NCI-H446 treated with DMSO at 0.1 percent for 48 hours (cell line): ENCODE data around the gene CA11.

Source experiments
- DNase-seq: peaks from one replicate; lab custom pipeline; 2025; lab: John Stamatoyannopoulos, UW

The CA11 gene

DNA sequence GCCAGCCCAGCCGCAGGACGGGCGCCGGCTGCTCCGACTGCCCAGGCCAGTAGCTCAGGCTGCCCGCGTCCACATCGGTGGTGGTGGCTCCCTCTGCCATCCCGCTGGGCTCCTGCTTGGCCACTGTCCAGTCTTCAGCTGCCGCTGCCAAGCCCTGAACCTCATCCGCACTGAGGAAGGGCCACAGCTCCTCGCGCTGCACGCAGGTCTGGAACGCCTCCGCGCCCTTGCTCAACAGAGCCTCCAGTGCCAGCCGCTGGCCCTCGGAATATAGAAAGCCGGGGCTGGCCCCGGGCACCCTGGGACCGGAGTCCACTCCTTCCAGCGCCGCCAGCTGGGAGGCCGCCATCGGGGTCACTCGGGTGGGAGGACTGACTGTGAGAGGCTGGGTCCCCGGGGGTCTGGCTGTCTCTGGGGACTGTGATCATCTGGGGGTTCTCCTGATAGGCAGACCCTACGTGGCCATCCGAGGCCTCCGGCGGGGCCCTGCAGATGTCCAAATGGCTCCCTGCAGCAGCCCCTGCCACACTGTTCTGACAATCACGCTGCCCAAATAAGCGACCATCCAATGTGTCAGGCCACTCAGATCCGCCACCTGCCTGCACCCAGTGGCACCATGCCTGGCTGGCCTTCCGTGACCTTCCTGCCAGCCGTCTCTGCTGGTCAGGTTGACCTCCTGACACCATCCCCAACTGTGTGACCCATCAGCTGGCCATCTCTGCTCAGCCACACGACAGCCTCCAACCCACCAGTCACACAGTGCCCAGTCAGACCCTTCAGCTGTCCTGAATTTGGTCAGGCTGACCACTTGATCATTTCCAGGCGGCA is 32.7 kb downstream of the CA11 start:
- no peak for DNase-seq

DNA sequence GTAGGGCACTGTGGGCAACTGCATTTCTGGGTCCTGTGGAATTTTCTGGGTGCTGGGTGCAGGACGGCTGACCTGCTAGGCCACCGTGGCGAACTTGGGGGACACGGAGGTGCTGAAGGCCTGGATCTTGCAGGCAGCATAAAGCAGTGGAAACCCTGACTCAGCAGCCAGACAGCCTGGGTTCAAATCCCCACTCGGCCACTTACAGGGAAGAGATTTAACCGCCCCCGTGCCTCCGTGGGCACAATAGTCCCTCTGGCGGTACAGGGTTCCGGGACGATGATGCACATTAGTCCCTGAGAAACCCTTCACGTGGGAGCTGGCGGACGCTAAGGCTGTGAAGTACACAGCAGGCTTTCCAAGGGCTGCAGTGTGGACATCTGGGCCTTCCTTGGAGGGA is 34.1 kb downstream of the CA11 start:
- DNase-seq: no peak

GRCh38 chr19:48609571-48610108 is 36.3 kb downstream of the CA11 start:
- no peak for DNase-seq

DNA sequence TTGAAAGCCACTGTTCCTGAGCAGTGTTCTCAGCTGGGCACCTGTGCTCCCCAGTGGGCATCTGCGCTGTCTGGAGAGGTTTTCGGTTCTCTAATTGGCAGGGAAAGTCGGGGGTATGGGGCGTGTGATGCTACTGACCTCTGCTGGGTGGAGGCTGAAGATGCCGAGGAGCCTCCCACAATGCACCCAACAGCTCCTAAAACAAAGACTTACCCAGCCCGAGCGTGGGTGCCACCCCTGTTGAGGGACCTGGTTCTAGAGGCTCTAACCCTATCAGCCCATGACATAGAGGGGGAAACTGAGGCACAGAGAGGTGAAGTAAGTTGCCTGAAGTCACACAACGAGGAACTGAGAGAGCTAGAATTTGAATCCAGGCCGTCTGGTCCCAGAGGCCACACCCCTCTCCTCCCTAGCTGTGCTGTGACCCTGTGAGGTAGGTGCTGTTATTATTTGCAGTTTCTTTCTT is 37.2 kb downstream of the CA11 start:
- DNase-seq: peak; percentile 35

DNA sequence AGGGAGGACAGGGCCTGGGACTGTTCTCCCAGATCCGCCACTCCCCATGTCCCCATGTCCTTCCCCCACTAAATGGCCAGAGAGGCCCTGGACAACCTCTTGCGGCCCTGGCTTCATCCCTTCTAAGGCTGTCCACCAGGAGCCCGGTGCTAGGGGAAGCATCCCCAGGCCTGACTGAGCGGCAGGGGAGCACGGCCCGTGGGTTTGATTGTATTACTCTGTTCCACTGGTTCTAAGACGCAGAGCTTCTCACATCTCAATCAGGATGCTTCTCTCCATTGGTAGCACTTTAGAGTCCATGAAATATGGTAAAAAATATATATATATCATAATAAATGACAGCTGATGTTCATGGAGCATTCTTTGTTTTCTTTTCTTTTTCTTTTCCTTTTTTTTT is 38.6 kb downstream of the CA11 start:
- no peak for DNase-seq

DNA sequence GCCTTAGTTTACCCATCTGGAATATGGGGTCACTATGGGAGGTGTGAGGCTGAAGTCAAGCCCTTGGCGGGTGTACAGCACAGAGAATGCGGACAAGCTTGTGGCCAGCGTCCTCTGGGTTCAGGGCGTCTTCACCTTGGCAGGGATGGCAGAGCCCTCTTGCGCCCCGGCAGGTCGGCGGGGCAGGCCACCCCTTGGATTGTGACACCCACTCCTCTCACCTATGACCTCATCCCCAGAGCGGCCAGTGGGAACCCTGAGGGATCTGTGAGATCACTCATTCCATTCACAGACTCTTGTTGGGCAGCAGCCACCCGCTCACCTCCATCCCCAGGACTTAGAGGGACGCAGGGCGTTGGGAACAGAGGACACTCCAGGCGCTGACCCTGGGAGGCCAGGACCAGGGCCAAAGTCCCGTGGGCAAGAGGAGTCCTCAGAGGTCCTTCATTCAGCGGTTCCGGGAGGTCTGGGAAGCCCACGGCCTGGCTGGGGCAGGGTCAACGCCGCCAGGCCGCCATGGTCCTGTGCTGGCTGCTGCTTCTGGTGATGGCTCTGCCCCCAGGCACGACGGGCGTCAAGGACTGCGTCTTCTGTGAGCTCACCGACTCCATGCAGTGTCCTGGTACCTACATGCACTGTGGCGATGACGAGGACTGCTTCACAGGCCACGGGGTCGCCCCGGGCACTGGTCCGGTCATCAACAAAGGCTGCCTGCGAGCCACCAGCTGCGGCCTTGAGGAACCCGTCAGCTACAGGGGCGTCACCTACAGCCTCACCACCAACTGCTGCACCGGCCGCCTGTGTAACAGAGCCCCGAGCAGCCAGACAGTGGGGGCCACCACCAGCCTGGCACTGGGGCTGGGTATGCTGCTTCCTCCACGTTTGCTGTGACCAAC is 39.3 kb downstream of the CA11 start, which contains the start of gene SPACA4:
Gene SPACA4 (plus strand): TSS at position 280 of the 896 bp plus-strand sequence. CDS start 237 bp downstream, at position 517.
- no peak for DNase-seq

DNA sequence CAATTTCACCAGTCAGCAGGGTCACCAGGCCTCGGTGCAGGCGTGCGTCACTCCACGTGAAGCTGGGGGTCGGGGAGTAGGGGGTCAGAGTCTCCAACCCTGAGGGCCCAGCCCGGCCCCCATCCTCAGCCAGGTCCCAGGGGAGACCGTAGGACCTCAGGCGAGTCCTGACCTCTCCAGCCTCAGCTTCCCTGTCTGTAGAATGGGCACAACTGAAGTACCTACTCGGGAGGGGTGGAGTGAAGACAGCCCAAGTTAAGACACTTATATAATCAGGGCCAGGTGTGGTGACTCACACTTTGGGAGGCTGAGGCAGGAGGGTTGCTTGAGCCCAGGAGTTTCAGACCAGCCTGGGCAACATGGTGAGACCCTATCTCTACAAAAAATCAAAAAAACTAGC is 42.1 kb downstream of the CA11 start:
- DNase-seq: no peak

GRCh38 chr19:48603449-48603848 is 42.5 kb downstream of the CA11 start:
- DNase-seq: no peak

DNA sequence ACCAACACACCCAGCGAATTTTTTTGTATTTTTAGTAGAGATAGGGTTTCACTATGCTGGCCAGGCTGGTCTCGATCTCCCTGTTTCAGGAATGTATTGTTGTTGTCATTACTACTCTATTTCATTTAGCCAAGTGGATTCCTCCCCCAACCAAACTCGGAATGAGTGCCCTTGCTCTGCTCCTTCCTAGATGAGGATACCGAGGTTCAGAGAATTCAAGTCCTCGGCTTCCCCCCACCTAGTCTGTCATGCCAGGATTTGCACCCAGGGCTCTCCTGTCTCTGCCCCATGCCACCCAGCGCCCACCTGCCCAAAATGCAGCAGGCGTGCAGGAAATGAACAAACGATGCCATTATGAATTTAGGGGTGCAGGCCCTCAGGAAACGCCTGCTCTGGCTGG is 43.0 kb downstream of the CA11 start:
- no peak for DNase-seq

DNA sequence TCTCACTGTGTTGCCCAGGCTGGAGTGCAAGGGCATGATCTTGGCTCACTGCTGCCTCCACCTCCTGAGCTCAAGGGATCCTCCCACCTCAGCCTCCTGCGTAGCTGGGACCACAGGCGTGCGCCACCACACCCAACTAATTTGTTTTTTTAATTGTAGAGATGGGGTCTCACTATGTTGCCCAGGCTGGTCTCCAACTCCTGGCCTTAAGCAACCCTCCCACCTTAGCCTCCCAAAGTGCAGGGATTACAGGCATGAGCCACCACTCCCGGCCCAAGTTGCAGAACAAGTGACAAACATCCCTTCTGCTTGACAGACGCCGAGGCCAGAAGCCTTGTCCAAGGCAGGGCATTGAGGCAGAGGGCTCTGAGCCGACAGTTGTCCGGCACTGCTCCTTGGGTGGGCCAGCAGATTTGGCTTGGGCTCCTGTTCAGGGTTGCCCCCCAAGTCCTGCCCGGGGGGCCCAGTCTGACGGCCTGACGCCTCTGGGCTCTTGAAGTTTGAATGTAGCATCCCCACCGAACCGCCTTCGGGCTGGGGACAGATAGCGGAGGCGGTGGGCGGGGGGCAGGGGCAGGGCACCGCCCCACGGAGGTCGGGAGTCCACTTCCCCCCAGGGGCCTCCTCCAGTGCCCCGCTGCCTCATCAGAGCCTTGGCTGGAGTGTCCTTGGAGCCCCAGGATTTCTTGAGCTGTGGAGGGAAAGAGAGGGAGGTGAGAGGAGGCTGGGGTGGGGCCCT is 45.1 kb downstream of the CA11 start:
- DNase-seq: no peak

GRCh38 chr19:48598996-48599700 is 46.8 kb downstream of the CA11 start:
- no peak for DNase-seq

GRCh38 chr19:48596679-48597465 is 49.1 kb downstream of the CA11 start:
- no peak for DNase-seq

- DNase-seq: no peak
Measured at GRCh38 chr19:48596237-48596636, 49.8 kb downstream of the CA11 start.

DNA sequence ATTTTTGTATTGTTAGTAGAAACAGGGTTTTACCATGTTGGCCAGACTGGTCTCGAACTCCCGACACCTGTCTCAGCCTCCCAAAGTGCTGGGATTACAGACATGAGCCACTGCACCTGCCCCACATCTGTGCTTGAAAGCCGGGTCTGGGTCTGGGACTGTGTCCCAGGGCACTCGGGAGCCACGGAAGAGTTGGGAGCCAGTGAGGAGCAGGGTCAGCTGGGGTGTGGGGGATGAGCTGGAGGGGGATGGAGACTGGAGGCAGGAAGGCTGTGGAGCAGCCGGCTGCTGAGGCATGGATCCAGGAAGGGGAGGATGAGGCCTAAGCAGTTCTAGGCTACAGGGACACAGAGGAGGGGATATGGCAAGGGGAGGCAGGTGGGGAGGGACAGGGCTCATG is 50.2 kb downstream of the CA11 start:
- DNase-seq: no peak

DNA sequence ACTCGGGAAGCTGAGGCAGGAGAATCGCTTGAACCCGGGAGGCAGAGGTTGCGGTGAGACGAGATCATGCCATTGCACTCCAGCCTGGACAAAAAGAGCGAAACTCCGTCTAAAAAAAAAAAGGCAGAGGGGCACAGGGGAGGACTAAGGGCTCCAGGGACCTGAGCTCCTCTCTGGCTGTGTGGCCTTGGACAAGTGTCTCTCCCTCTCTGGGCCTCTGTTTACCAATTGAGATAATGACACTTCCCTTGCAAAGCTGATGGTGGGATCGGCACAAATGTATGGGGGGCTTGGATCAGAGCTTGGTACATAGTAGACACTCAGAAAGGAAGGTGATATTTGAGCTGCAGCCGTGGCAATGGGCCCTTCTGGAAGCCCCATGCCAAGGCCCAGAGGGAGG is 50.8 kb downstream of the CA11 start:
- no peak for DNase-seq

GRCh38 chr19:48591021-48591420 is 55.0 kb downstream of the CA11 start:
- no peak for DNase-seq

GRCh38 chr19:48588670-48589401 is 57.2 kb downstream of the CA11 start:
- DNase-seq: peak; percentile 58
